Activated CD4-positive, alpha-beta T cell treated with anti-CD3 and anti-CD28 coated beads for 1 hour (primary cell): Measurements from ENCODE around the gene FIG4.
"Not testable (repeated sequence)": the region's sequence is repeated elsewhere in the genome, so short reads cannot be mapped to it uniquely, and the experiment has no call there.

Experiments used
- DNase-seq: peaks from one replicate; pipeline ENCODE4 v3.0.0-alpha.2; 2020

Gene FIG4

DNA sequence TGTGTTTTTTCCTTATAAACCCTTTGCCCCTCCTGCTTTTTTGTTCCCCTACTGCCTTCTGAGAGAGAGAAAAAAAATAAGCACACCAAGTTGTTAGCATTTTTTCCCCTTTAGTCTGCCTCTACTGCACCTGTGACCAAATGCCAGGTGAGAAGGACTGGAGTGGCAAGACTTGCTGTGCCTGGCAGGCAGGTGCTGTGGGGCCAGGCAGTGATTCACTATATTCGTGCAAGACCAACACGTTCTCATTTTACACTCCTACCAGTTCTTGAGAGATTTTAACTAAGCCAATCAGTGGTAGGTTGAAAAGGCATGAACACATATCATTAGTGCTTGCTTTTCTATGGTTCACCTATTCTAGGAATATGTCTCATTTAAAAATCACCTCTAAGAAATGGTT lies 109.7 kb downstream of the FIG4 start:
- no peak for DNase-seq

DNA sequence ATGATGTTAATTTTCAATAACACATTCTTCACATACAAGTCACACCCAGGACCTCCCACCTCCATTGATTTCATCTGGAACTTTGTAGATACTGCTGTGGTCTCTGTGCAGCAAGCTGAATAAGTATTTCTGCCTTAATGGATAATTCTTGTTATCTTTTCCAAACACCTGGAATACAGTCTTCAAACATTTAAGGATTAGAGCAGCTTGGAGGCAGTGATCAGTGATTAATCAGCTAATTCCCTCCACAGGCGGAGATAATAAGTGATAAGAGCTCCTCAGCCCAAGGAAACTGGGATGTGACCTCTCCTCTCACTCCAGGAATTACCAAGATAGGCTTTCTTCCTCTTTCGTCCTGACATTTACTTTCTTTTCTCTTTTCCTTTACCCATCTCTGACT lies 110.7 kb downstream of the FIG4 start:
- no peak for DNase-seq

DNA sequence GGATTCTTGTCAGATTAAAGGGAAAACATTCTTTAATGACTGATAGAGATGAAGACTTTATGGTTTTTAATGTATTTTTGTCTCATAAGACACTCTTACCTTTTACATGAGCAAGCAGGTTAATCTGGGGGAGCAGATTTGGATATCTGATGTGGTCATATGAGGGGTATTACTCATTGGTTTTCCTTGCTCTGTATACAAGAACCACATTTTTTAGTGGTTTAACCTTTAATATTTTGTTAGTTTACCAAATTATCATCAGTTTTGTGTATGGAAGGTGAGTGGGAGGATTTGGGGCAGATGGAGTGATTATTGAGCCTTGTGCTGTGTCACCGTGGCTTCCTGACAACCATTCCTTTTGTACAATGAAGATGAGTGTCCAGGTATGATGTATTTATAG lies 112.9 kb downstream of the FIG4 start:
- no peak for DNase-seq

DNA sequence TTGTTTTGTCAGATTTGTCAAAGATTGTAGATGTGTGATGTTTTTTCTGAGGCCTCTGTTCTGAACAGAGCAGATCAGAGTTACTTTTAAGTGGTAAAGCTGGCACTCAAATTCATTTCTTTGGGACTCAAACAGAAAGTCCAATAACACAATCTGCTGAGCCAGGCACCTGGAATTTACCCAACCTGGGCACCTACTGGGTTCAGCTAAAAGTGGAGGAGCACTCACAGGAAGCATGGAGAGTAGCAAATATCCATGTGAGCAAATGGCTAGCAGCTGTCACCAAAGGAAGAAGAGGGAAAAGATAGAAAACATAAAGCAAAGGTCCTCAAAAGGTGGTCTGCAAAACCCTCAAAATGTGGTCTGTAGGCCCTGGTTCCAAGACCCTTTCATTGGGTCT lies 116.8 kb downstream of the FIG4 start:
- DNase-seq = no peak

DNA sequence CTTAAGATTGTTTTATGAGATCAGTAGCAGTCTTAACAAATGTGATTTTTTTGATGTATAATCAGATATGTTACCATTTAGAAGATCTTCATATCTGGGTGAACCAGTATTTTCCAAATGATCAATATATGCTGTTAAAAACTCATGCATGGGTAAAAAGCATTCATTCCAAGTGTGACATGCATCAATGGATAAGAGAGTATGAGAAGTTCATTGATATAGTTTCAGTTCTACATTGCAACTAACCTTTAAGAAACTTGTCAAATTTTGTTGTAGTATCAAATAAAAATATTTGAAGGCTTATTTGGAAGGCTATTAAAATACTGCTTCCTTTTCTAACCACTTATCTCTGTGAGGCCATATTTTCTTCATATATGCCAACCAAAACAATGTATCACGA lies 117.7 kb downstream of the FIG4 start:
- no peak for DNase-seq

DNA sequence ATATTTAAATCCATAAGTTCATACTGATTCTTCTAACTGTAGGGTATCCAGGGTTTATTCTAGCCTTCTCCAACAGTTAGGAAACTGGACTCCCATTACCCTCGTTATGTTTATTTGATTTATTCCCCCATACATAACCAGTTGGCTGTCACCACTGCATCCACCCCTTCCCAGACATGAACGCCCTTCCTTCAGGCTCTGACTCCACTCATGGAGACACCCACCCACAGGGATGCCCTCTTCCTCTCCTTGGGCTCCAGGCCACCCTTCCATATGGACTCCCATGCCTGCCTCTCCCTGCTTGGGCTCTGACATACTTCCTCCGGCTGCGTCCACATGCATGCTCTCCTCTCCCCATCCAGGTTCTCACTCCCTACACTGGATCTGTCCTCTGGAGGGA lies 124.0 kb downstream of the FIG4 start:
- DNase-seq = no peak

DNA sequence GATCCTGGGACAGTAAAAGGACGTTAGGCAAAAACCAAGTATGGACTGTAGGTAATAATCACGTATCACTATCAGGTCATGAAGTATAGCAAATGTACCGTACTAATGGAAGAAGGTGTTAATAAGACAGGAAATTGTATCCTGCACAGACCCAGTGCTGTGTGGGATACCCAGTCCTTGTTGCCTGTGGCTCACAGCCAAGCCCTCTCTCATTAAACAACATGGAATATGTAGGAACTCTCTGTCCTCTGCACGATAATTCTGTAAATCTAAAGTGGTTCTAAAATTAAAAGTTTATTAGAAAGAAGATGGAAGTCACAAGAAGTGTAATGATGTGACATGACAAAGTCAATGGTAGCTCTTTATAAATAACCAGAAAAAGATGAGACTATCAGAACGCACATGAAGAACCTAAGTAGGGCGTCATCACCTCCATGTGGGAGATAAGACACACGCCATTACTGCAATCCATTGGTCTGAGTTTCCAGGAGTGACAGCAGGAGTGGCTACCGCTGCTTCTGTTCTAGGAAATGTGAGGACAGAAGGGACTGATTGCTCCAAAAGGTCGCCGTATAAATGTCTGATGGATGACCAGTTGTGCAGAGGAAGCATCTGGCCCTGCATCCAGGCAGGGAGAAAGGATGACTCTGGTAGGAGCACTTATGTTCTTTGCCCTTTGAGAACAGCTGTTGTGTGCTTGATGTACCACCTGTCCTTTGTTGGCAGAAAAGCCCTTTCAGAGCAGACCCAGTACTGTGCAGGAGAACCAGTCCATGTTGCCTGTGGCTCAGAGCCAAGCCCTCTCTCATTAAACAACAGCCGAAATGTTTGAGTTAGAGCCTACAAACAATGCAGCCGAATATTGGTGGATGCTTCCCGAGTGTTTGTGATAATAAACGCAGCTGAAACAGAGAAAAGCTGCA lies 125.6 kb downstream of the FIG4 start:
- no peak for DNase-seq

- no peak for DNase-seq
These were observed 129.7 kb downstream of the FIG4 start for GRCh38 chr6:109820706-109821350.

DNA sequence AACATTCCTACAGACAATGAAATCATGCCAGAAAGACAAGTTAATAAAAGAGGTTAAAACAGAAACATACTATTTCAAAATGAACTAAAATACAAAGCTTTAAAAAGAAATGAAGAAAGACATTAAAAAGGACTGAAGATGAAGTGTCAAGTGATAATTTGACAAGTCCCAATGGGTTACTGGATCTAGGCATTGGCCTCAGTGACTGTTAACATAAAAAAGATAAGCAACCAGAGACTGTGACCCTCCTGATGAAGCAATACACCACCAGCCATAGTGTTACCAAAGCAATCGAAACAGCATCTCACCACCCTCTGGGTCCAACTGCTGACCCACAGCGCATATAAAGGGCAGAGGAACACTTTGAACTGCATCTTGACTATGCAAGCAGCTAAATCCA lies 130.3 kb downstream of the FIG4 start:
- DNase-seq = no peak

GRCh38 chr6:109824105-109824504 lies 133.0 kb downstream of the FIG4 start:
- DNase-seq = no peak

DNA sequence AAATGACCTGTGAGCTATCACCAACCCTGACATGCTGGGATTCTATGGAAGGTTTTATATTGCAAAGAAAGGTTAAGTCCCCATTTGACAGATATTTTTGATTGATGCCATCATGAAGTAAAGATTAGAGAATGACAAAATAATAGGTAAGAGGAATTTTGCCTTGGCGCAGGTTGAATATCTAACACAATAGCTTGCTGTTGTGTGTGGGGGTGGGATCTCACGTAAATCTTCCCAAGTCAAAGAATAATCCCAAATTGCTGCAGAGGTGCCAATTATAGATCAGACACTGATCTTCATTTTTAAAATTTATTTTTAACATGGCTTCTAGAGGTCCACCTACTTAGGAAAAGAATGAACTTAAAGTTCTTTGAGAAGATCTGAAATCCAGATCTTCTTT lies 135.5 kb downstream of the FIG4 start:
- no peak for DNase-seq

- not testable (repeated sequence) for DNase-seq
These were observed 140.3 kb downstream of the FIG4 start for GRCh38 chr6:109831352-109831751.

- DNase-seq = no peak
These were observed 143.0 kb downstream of the FIG4 start for GRCh38 chr6:109834131-109834530.

GRCh38 chr6:109834595-109835437 lies 143.7 kb downstream of the FIG4 start:
- DNase-seq = no peak

- no peak for DNase-seq
These were observed 148.9 kb downstream of the FIG4 start for GRCh38 chr6:109840034-109840433.

GRCh38 chr6:109840796-109841195 lies 149.7 kb downstream of the FIG4 start:
- DNase-seq = no peak

- no peak for DNase-seq
These were observed 150.8 kb downstream of the FIG4 start for GRCh38 chr6:109841869-109842268.

DNA sequence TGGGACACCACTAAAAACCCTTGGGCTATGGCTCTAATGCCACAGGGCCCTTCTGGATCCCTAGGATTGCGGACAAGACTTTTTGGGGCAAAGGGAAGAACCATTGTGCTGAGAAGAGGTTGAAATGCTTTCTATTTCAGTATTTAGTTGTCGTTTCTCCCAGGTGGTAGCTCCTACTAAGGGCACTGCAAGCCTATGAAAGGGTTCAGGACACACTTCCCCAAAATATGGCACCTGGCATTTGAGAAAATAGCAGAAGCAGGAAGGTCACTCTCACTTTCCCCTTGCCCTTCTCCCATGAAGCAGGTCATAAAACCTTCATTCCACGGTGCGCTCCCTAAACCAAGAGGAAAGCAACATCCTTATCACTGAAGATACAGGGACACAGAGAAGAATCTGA lies 161.6 kb downstream of the FIG4 start:
- no peak for DNase-seq

- no peak for DNase-seq
These were observed 162.3 kb downstream of the FIG4 start for GRCh38 chr6:109853426-109853825.

GRCh38 chr6:109853951-109854350 lies 162.9 kb downstream of the FIG4 start:
- DNase-seq = no peak

- no peak for DNase-seq
These were observed 163.6 kb downstream of the FIG4 start for GRCh38 chr6:109854541-109855308.

GRCh38 chr6:109855476-109856040 lies 164.5 kb downstream of the FIG4 start:
- not testable (repeated sequence) for DNase-seq
